ENCODE measurements around the gene UBN1.

The UBN1 gene

DNA sequence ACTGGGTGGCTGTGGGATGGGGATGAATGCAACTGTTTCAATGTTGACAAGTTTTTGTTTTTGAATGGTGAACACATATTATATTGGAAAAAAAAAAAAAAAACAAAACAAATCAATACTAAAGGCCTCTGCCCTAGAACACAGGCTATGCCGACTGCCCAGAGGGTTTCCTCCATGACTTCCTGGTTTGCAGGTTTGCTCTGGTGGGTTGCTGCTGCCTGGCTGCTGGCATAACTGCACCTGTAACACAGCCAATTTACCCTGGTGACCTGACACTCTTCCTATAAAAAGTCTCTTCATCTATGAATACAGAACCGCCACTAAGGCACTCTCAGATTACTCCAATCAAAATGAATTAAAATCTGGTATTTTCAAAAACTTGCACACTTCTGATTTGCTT lies 10.6 kb upstream of the UBN1 start:
- H3K4me3 Mint-ChIP-seq, result no peak overlapping the region
- no peaks in the 10 kb centered on the region for H3K4me1 Mint-ChIP-seq (ENCODE audit: low read depth)
- H3K36me3 Mint-ChIP-seq (ENCODE audit: low read depth), result peaks cover 45% of the 10 kb centered on the region
- H3K9me3 Mint-ChIP-seq, result no peaks in the 10 kb centered on the region
- H3K27ac Mint-ChIP-seq, result no peak overlapping the region
- no peaks in the 10 kb centered on the region for H3K27me3 Mint-ChIP-seq (ENCODE audit: low read depth)

DNA sequence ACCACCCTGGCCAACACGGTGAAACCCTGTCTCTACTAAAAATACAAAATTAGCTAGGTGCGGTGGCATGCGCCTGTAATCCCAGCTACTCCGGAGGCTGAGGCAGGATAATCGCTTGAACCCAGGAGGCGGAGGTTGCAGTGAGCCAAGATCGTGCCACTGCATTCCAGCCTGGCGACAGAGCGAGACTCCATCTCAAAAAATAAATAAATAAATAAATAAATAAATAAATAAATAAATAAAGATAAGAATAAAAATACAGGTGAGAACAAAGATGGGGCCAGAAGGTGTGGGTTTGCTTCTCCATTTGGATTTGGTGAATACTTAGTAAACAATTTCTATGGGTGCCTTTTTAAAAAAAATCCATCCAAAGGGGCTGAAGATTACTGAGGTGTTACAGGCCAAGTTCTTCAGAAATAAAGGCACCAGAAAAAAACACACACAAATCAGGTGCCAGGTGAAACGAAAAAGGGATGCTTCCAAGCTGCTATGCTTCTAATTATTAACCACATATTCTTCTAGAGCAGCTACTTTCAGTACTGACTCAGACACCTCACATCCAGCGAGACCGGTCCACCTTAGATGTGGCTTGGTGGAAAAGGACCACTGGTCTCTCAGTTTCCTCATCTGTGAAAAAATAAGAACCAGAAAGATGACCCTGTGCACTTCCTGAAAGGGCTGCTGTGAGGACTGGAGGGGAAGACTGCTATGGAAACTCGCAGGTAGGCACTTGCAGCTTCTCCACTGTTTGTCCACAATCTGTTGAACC lies 9.4 kb upstream of the UBN1 start:
- H3K9me3 Mint-ChIP-seq, result no peaks in the 10 kb centered on the region
- H3K4me3 Mint-ChIP-seq, result no peak overlapping the region
- H3K27ac Mint-ChIP-seq, result no peak overlapping the region
- H3K27me3 Mint-ChIP-seq (ENCODE audit: low read depth), result no peaks in the 10 kb centered on the region
- no peaks in the 10 kb centered on the region for H3K4me1 Mint-ChIP-seq (ENCODE audit: low read depth)
- peaks cover 37% of the 10 kb centered on the region for H3K36me3 Mint-ChIP-seq (ENCODE audit: low read depth)

DNA sequence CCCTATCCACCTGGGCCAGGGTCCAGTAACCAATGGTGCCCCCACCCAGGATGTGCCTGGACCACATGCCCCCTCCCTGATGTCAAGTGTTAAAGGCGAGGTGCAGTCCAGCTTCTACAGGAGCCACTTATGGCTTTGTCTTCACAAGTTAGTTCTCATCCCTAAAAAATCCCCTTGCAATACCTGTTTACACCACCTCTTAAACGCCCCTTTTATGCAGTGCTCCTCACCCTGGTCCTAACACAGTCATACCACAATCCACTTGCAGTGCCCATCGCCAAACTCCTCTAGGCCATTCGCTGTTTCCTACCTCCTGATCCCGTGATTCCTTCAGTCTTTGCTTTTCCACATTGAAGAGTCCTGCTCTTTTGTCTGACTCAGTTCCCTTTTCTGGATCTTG lies 7.3 kb upstream of the UBN1 start:
- Mint-ChIP-seq H3K27ac (peak overlapping the region; percentile 6), H3K4me3 (no peak overlapping the region), H3K36me3 (ENCODE audit: low read depth) (peaks cover 47% of the 10 kb centered on the region), H3K27me3 (ENCODE audit: low read depth) (no peaks in the 10 kb centered on the region), H3K4me1 (ENCODE audit: low read depth) (peaks cover 4% of the 10 kb centered on the region), H3K9me3 (no peaks in the 10 kb centered on the region)

DNA sequence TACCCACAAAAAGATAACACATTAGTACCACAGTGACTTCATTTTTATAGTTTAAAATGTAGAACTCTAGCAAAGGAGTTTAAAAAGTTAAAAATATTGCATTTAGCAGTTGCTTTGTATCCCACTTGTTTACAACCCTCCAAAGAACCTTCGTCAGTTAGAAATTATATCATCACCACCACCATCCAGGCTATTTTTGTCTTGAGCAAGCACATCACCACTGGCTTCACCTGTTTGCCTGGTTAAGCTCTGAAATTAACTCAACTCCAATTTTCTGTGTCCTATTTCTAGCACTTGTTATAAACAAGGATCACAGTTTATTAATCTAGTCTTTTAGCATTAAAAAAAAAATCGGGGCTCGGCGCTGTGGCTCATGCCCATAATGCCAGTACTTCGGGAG lies 6.3 kb upstream of the UBN1 start:
- Mint-ChIP-seq H3K27me3 (ENCODE audit: low read depth) (no peaks in the 10 kb centered on the region), H3K36me3 (ENCODE audit: low read depth) (peaks cover 54% of the 10 kb centered on the region), H3K4me3 (no peak overlapping the region), H3K27ac (no peak overlapping the region), H3K9me3 (no peaks in the 10 kb centered on the region), H3K4me1 (ENCODE audit: low read depth) (peaks cover 12% of the 10 kb centered on the region)

DNA sequence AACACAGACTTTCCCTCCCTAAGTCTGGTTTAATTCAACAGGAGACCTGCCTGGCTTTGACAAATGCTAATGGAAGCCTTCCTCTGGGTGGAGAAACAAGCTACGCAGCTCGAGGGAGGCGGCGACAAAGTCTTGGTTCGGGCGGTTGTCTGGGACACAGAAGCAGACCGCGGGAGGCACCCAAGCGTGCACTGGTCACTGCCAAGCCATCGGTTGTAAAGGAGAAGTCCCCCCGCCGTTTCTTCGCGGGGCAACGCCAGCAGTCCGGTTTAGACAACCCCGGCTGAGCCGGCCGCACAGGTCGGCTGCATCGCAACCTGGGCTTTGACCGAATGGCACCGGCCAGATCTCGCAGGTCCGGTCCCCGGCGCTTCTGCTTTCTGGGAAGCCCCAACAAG lies 779 bp upstream of the UBN1 start:
- H3K27ac Mint-ChIP-seq, result peak overlapping the region; percentile 85
- peaks cover 46% of the 10 kb centered on the region for H3K4me1 Mint-ChIP-seq (ENCODE audit: low read depth)
- H3K4me3 Mint-ChIP-seq, result peak overlapping the region; percentile 78
- H3K27me3 Mint-ChIP-seq (ENCODE audit: low read depth), result no peaks in the 10 kb centered on the region
- peaks cover 28% of the 10 kb centered on the region for H3K36me3 Mint-ChIP-seq (ENCODE audit: low read depth)
- no peaks in the 10 kb centered on the region for H3K9me3 Mint-ChIP-seq

DNA sequence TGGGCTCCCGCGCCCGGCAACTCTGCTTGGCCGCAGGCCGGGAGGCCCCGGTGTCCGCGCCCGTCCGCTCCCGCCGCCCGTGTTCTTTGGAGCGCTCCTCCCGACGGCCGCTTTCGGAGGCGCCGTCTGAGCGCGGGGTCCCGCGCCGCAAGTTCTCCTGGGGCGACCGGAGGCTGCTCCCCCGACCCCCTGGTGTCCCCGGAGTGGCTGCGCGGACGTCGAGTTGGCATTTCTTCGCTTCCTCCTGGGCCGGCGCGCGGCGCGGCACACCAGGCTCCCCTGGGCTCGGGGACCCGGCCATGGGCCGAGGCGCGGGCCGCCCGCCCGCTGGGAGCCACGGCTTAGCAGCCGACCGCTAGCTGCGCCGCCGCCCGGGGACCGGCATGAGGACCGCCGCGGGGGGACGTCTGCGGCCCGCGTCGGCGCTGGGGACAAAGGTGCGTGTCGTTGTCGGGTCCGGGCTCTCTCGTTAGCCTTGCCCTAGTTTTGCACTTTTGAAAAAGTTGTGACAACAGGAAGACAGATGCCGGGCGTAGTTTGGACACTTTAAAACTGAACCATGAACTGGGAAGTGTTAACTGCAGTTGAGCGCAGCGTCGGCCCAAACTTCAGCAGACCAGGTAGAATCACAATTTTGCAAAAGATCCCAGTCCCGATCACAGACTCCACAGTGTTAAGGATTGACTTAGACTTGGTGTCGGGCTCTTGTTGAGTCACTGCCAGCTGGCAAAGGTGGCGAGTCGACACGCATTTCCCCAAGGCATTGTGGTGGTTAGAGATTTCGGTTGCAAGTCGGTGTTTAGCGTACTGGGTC lies 700 bp downstream of the UBN1 start:
- H3K27me3 Mint-ChIP-seq (ENCODE audit: low read depth), result no peaks in the 10 kb centered on the region
- peak overlapping the region; percentile 84 for H3K4me3 Mint-ChIP-seq
- H3K9me3 Mint-ChIP-seq, result no peaks in the 10 kb centered on the region
- peak overlapping the region; percentile 77 for H3K27ac Mint-ChIP-seq
- H3K36me3 Mint-ChIP-seq (ENCODE audit: low read depth), result peaks cover 26% of the 10 kb centered on the region
- H3K4me1 Mint-ChIP-seq (ENCODE audit: low read depth), result peaks cover 53% of the 10 kb centered on the region

DNA sequence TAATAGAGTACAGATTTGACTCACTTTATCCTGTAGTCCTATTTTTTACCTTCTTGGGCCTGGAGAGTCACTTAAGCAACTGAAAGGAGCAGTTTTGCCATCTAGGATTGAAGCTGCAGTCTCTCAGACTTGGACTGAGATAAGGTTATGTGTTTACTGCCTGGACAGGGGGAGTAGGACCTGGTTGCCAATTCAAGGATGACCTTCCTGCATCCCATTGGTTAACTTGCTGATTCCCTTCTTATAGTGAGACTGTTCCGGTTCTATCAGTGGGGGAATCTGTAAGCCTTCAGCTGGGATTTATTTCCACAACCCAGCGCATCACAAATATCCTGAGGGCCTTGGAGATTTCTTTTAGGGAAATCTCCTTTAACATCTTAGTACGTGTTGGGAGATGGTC lies 2.9 kb downstream of the UBN1 start:
- peaks cover 14% of the 10 kb centered on the region for H3K36me3 Mint-ChIP-seq (ENCODE audit: low read depth)
- H3K4me3 Mint-ChIP-seq, result peak overlapping the region; percentile 17
- no peaks in the 10 kb centered on the region for H3K27me3 Mint-ChIP-seq (ENCODE audit: low read depth)
- no peak overlapping the region for H3K27ac Mint-ChIP-seq
- no peaks in the 10 kb centered on the region for H3K9me3 Mint-ChIP-seq
- H3K4me1 Mint-ChIP-seq (ENCODE audit: low read depth), result peaks cover 48% of the 10 kb centered on the region

DNA sequence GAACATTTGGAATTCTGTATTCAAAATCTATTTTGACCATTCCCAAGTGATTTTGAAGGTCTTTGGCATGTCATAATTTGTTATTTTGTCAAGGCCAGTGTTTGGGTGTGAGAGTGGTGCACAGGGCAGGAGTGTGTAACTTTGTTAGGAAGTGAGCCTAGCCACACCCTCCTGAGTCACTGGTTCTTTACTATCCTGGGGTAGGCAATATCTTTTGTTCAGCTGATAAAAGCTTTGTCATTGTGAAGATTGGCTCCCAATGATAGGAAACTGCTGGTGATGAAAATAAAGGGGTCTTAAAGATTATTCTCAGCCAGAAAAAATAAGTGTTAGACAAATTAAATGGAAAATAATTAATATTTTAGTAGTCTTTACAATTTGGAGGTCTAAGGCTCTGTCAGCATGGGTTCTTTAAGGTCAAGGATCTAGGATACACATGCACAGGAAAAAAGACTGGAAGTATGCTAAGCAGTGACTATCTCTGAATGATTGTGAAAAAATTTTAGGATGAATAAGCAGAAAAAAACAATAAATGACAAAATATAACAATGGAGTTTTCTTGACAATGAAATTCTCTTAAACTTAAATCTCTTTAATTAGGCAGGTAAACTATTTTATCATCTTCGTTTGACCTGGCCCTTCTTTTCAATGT lies 5.1 kb downstream of the UBN1 start:
- H3K4me3 Mint-ChIP-seq, result no peak overlapping the region
- H3K4me1 Mint-ChIP-seq (ENCODE audit: low read depth), result peaks cover 40% of the 10 kb centered on the region
- no peaks in the 10 kb centered on the region for H3K9me3 Mint-ChIP-seq
- peaks cover 12% of the 10 kb centered on the region for H3K36me3 Mint-ChIP-seq (ENCODE audit: low read depth)
- no peaks in the 10 kb centered on the region for H3K27me3 Mint-ChIP-seq (ENCODE audit: low read depth)
- no peak overlapping the region for H3K27ac Mint-ChIP-seq

DNA sequence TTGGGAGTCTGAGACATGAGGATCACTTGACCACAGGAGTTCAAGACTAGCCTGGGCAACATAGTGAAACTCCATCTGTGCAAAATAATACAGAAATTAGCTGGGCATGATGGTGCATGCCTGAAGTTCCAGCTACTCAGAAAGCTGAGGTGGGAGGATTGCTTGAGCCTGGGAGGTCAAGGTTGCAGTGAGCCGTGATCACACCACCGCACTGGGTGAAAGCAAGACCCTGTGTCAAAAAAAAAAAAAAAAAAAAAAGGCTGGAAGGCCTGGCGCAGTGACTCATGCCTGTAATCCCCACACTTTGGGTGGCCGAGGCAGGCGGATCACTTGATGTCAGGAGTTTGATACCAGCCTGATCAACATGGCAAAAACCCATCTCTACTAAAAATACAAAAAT lies 8.1 kb downstream of the UBN1 start:
- Mint-ChIP-seq H3K27me3 (ENCODE audit: low read depth) (no peaks in the 10 kb centered on the region), H3K9me3 (no peaks in the 10 kb centered on the region), H3K4me1 (ENCODE audit: low read depth) (peaks cover 26% of the 10 kb centered on the region), H3K4me3 (no peak overlapping the region), H3K36me3 (ENCODE audit: low read depth) (peaks cover 34% of the 10 kb centered on the region), H3K27ac (no peak overlapping the region)

DNA sequence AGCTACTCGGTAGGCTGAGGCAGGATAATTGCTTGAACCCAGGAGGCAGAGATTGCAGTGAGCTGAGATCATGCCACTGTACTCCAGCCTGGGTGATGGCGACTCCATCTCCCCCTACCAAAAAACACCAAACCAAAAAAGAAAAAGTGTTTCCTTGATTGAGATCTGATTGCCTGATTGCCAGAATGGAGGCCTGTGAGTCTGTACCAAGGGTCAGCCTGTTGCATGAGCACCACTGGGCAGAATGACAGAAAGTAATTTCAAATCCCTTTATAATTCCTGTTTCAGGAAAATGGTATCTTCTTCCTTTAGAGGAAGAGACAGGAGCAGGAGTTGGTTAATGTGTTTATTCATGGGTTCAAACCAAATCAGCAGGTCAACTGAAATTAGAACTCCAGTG lies 8.5 kb downstream of the UBN1 start:
- peaks cover 22% of the 10 kb centered on the region for H3K4me1 Mint-ChIP-seq (ENCODE audit: low read depth)
- no peak overlapping the region for H3K4me3 Mint-ChIP-seq
- H3K27ac Mint-ChIP-seq, result no peak overlapping the region
- H3K27me3 Mint-ChIP-seq (ENCODE audit: low read depth), result no peaks in the 10 kb centered on the region
- H3K36me3 Mint-ChIP-seq (ENCODE audit: low read depth), result peaks cover 35% of the 10 kb centered on the region
- H3K9me3 Mint-ChIP-seq, result no peaks in the 10 kb centered on the region

DNA sequence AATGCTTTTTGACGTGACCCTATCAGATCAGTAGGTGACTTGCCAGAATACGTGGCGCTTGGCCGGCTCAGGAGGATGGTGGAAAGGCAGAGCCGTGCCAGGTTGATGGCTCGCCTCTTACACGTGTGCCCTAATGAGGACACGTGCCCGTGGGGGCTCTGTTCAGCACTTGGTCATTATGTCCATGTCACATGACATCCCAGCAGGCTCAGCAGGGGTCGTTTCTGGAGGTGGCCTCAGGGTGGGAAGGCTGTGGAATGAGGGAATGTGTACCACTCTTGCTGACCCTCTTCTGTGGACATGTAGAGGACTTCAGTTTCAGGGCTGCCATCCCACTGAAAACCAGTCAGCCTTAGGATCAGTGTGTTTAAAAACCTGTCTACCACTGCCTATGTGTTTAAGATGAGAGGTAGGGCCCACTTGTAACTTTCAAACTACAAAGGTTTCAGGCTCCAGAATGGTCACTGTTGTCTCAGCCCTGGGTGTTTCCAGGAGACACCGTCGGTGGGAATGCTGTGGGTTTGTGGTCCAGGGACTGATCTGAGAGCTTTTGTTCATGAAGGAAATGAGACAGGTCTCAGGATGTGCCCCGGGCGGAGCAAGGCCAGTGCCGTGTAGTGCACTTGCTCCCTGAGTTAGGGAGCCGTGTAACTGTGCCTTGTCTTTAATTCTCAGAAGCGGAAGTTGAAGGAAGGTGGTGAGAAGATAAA lies 12.1 kb downstream of the UBN1 start:
- H3K36me3 Mint-ChIP-seq (ENCODE audit: low read depth), result peaks cover 41% of the 10 kb centered on the region

DNA sequence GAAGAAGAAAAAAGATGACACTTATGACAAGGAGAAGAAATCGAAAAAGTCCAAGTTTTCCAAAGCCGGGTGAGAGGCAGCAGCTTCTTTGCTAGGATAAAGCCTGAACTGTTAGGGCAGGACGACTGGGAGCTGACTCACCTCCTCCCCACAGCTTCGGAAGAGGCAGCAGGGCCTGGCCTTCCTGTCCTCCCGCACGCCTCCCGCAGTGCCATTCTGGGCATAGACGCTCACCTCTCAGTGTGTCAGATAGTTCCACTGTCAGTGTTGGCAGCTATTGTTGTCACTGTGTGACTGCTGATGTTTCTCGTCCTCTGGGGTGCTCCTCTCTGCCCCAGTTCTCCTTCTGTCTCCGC lies 12.6 kb downstream of the UBN1 start:
- Mint-ChIP-seq H3K4me1 (ENCODE audit: low read depth) (peaks cover 10% of the 10 kb centered on the region), H3K27ac (no peak overlapping the region), H3K4me3 (no peak overlapping the region), H3K9me3 (no peaks in the 10 kb centered on the region), H3K27me3 (ENCODE audit: low read depth) (no peaks in the 10 kb centered on the region), H3K36me3 (ENCODE audit: low read depth) (peaks cover 44% of the 10 kb centered on the region)

More for the DNA sequence above, 12.1 kb downstream of the UBN1 start:
- H3K4me1 Mint-ChIP-seq (ENCODE audit: low read depth), result peaks cover 10% of the 10 kb centered on the region
- H3K27ac Mint-ChIP-seq, result no peak overlapping the region
- H3K27me3 Mint-ChIP-seq (ENCODE audit: low read depth), result no peaks in the 10 kb centered on the region
- H3K4me3 Mint-ChIP-seq, result no peak overlapping the region
- H3K9me3 Mint-ChIP-seq, result no peaks in the 10 kb centered on the region

DNA sequence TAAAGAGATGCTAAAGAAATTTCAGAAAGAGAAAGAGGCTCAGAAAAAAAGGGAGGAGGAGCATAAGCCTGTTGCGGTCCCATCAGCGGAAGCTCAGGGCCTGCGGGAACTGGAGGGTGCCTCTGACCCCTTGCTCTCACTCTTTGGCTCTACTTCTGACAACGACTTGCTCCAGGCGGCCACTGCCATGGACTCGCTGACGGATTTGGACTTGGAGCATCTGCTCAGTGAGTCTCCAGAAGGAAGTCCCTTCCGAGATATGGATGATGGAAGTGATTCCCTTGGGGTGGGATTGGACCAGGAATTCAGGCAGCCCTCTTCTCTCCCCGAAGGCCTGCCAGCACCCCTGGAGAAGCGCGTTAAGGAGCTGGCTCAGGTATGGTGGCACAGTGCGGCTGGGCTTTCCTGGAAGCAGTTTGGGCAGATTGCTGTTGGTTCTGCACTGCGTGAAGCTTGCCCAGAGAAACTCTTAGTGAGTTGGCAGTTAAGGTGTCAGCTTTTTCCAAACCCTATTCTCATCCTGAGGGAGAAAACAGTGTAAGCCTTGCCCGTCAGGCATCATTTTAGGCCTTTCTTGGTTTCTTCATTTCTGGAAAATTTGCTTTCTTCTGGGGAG lies 13.6 kb downstream of the UBN1 start:
- Mint-ChIP-seq H3K4me1 (ENCODE audit: low read depth) (peaks cover 10% of the 10 kb centered on the region), H3K9me3 (no peaks in the 10 kb centered on the region), H3K36me3 (ENCODE audit: low read depth) (peaks cover 42% of the 10 kb centered on the region), H3K4me3 (no peak overlapping the region), H3K27ac (no peak overlapping the region), H3K27me3 (ENCODE audit: low read depth) (no peaks in the 10 kb centered on the region)

DNA sequence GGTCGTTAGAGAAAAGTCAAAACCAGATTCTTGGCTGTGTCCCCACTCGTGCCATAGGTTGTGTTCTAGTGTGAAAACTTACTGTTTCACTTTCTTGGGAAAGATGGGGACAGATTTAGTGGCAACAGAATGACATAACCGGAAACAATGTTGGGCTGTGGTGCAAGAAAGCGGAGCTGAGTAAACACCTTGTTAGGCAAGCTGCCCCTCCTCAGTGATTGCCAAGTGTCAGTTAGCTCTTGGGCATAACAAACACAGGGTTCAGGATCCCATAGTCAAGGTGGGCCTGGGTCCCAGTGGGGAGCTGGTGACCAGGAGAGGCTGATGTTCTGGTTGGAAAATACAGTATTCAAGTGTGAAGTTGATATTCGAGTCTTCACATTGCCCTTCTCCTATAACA lies 15.4 kb downstream of the UBN1 start:
- Mint-ChIP-seq H3K4me1 (ENCODE audit: low read depth) (peaks cover 9% of the 10 kb centered on the region), H3K27me3 (ENCODE audit: low read depth) (no peaks in the 10 kb centered on the region), H3K36me3 (ENCODE audit: low read depth) (peaks cover 36% of the 10 kb centered on the region), H3K9me3 (no peaks in the 10 kb centered on the region), H3K4me3 (no peak overlapping the region), H3K27ac (no peak overlapping the region)

Measured in T-helper 1 cell treated with Interleukin-12 subunit alpha and Interleukin-12 subunit beta and Interleukin-4 antibody, amounts not matched to agents 30 μg/mL and 1 μg/mL, for 36 hours (primary cell).